HG02798 (cell line): Measurements from ENCODE around the gene FNIP1.
"Not testable (repeated sequence)": the region's sequence is repeated elsewhere in the genome, so short reads cannot be mapped to it uniquely, and the experiment has no call there.

Experiments
- ATAC-seq: cut with Tn5 transposase; IDR thresholded peaks from one replicate; pipeline ENCODE4 v1.9.1; 2021; ENCODE audit warnings: mild to moderate bottlenecking; ENCODE audit not compliant: unreplicated experiment, poor library complexity

Gene FNIP1

DNA sequence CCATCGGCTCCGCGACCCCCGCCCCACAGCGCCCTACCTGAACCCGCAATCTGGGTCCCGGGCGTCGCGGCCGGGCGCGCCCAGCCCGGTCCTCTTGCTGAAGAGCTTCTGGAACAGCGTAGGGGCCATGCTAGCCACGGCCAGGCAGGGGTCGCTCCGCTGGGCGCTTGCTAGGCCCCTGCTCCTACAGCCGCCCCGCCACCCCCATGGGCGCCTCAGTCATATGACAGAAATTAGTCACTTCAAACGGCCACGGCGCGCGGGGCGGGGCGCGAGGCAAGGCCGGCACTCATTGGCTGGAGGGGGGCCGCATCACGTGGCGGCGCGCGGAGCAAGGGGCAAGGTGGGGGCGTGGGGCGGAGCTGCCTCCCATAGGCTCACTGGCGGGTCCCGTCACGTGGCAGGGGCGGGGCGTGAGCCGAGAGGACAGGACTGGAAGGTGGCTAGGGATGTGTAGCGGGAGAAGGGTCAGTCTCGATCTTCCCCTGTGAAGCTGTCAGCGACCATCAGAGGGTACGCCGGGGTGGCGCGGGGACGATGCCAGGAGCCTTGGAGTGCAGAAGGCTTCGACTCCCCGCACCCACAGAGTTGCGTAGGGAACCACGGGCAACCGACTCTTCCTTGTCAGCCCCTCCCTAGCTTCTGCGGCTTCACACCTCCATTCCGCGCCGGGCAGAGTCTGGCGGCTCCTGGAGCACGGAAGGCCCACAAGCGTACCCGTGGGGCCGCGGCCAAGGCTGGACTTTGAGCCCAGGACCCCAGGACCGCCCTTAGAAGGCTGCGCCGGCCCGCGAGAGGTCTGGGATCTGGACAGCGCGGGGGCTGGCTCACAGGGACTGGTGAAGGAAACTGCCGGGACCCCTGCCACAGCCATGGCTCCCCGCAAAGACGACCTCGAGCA, at the start of gene FNIP1:
TSS of gene FNIP1 (minus strand) at position 225 of the 901 bp plus-strand sequence. CDS start at position 129, 96 bp downstream.
- ATAC-seq = peak; percentile 96

DNA sequence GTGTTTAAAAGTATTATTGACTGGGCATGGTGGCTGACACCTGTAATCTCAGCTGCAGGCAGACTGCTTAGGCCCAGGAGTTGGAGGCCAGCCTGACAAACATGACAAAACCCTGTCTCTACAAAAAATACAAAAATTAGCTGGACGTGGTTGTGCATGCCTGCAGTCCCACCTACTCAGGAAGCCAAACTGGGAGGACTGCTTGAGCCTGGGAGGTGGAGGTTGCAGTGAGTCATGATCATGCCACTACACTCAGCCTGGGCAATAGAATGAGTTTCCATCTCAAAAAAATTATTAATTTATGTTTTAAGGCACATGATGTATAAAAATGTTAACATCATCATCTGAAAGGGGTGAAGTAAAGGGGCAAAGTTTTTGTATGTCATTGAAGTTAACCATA, 49.7 kb upstream of the FNIP1 start:
- no peak for ATAC-seq

DNA sequence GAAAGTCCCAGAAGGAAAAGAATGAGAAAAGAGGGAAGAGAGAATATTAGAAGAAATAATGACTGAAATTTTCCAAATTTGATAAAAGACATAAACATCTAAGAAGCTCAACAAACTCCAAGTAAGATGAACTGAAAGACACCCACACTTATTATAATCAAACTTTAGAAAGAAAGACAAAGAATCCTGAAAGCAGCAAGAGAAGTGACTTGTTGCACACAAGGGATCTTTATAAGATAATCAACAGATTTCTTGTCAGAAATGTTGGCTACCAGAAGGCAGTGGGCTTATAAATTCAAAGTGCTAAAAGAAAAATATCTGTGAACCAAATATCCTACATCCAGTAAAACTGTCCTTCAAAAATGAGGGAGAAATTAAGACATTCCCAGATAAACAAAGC, 49.0 kb upstream of the FNIP1 start:
- no peak for ATAC-seq

DNA sequence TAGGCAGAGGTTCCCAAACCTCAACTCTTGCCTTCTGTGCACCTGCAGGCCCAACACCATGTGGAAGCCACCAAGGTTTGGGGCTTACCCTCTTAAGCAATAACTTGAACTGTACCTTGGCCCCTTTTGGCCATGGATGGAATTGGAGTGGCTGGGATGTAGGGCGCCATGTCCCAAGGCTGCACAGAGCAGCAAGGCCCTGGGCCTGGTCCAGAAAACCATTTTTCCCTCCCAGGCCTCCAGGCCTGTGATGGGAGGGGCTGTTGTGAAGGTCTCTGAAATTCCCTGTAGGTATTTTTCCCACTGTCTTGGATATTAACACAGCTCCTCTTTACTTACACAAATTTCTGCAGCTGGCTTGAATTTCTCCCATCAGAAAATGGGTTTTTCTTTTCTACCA, 46.2 kb upstream of the FNIP1 start:
- ATAC-seq = not testable (repeated sequence)

DNA sequence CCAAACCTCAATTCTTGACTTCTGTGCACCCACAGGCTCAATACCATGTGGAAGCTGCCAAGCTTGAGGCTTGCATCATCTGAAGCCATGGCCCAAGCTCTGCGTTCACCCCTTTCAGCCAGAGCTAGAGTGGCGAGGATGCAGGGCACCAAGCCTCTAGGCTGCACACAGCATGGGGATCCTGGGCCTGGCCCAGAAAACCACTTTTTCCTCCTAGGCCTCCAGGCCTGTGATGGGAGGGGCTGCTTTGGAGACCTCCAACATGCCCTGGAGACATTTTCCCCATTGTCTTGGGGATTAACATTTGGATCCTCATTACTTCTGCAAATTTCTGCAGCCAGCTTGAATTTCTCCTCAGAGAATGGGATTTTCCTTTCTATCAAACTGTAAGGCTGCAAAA, 35.9 kb upstream of the FNIP1 start:
- ATAC-seq = not testable (repeated sequence)

DNA sequence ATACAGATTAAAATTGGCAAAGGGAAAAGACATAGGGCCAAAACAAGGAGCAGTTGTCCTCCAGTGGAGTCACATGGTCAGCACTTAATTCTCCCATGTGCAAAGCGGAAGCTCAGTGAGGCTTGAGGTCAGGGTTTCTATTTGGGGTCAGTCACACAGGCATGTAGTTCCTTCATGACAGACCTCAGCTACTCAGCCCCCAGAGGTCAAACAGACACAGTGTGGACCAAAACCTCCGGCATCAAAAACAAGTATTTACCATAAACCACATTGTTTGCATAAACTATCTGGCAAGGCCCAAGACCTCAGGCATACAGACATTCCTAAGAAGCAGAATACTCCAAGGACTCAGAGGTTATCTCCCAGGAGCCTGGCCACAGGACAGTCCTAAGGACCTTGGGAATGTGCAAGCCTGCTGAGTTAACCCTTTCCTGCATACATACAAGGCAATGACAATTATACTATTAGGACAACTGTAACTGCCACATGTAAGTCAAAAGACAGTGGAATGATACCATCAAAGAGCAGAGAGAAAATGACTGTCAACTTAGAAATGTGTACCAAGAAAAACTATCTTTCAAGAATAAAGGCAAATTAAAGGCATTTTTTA, 28.7 kb upstream of the FNIP1 start:
- peak; percentile 88 for ATAC-seq

DNA sequence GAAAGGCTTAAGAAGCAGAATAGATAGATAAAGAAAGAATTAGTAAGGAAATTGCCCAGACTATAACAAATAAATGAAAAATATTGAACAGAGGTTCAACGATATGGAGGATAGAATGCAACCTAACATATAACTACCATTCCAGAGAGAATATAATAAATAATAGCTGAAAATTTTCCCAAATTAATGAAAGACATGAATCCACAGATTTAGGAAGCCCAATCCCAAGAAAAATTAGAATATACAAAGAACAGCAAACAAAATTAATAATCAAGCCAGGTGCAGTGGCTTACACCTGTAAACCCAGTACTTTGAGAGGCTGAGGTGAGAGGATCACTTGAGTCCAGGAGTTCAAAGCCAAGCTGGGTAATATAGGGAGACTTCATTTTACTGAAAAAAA, 27.8 kb upstream of the FNIP1 start:
- ATAC-seq = no peak

DNA sequence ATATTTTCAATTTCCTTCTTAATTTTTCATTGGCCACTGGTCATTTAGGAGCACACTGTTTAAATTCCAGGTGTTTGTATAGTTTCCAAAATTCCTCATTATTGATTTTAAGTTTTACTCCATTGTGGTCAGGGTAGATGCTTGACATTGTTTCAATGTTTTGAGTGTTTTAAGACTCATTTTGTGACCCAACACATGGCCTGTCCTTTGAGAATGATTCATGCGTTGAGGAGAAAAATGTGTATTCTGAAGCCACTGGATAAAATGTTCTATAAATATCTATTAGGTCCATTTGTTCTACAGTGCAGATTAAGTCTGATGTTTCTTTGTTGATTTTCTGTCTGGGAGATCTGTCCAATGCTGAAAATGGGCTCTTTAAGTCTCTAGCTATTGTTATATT, 24.4 kb upstream of the FNIP1 start:
- ATAC-seq = no peak

DNA sequence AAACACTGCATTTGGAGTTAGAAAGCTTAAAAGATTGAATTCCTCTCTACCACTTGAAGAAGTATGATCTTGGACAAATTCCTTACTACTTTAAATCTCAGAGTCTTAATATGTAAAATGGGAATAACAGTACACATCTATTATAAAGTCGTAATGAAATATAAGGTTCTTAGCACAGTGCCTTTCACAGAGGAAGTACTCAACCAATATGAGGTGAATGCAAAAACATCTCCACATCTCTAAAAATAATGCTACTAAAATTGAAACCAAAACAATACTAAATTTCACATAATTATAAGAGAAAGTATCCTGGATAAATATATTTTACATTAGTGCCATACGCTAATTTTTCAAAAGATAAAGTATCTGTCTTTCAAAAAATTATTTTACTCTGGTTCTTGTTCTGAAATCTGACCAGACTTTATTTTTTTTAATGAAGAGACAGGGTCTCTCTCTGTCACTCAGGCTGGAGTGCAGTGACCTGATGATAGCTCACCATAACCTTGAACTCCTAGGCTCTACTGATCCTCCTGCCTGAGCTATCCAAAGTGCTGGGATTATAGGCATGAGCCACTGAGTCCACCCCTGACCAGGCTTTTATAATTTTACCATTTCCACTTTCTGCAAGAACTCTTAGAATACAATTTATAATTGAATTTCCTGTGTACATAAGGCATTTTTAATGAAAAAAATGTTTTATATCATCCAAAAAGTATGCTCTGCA, 21.3 kb upstream of the FNIP1 start:
- ATAC-seq = no peak

DNA sequence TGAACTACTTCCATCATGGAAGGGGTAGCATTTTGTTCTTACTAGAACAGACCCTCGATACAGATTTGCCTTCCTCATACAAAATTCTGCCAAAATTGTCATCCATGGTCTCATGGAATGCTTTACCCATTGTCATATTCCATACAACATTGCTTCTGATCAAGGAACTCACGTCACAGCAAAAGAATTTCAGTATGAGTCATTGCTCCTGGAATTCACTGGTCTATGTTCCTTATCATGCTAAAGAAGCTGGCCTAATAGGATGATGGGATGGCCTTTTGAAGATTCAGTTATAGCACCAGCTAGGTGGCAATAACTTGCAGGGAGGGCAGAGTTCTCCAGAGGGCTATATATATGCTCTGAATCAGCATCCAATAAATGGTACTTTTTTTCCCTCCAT, 18.2 kb upstream of the FNIP1 start:
- no peak for ATAC-seq

DNA sequence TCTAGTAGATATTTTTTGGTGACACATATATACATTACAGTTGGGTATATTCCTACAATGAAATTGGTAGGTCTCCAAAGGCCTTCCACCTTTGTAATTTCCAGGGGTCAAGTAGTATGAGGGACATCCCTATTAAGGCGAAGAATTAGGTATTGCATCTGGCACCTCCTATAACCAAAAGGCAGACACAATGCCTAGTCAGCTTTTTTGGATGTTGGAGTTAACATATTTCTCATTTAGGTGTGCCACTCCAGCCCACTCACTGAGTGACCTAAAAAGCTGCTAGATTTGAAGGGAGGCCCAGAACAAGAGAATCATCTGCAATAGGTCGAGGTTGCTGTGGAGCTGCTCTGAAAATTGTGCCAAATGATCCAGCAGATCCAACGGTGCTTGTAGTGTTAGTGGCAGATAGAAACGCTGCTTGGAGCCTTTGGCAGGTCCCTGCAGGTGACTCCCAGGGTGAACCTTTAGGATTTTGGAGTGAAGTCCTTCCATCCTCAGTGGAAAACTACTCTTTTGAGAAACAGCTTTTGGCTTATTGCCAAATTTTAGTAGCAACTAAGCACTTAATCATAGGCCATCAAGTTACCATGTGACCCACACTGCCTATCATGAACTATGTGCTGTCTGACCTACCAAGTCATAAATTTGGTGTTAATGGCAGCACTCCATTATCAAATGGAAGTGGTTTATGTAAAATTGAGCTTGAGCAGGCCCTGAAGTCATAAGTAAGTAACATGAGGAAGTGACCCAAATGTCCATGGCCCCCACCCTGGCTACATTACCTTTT, 15.7 kb upstream of the FNIP1 start:
- ATAC-seq = no peak

DNA sequence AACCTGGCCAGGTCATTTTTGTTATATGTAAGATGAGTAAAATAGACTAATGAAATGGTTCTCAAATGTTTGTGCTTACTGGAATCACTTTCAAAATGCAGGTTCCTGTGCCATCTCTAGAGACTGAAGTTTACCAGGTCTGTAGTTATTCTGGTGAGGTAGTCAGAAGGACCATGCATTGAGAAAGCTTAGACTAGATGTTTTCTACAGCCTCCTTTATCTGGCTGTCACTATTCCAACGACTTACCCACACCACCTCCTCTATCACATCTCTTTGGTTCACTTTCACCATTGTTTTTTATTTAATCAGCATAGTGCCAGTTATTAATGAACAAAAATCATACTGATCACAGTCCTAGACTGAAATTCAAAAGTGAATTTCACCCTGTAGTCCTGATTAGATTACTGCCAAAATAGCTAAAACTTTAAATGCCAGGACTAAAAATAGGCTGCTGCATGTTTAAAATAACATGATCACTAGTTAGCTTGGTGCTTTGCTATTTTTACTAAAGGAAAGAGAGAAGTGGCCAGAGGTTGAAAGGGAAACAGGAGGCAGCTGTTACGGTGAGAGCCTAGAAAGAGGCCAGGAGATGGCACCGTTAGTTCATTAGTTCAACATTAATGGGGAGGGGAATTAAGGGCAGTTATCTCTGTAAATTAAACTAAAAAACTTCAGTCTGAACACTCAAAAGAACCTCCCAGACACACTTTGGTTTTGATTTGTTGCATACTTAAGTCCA, 13.9 kb upstream of the FNIP1 start:
- peak; percentile 39 for ATAC-seq

DNA sequence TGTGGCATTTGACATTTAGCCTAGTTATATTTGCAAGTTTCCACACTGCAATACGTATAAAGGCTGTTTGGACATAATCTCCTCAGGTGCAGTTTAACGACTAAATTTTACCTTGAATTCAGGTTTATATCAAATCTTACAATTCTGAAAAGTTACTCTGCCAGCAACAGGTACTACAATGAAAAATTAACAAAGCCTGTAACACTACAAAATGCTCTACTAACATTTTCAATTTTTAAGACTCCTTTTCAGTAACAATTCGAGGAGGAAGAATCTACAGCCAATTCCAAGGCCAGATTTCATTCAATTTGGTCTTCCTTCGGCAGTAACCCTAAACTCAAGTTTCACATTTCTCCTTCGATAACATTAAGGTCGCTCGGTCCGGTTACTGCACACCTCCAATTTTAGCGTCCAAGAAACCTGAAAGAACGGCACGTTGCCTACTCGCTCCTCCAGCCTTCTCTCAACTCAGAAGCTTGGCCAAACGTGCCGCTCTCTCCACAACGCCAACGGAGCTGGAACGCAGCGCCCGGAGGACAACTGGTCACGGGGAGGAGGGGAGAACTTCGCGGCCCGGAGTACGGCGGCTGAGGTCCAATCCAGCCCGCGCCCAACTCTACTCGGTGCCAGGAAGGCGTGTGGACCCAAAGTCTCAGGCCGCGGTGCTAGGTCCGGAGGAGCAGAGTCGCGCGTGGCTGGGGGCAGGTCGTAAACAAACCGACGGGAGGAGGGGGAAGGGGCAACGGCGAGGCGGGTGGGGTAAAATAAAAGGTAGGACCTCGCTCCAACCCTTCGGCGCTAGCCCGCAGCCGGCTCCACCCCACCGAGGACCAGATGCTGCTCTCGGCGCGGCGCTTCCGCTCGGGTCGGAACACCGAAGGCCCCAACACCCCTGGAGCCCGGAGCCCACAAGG, 681 bp downstream of the FNIP1 start:
- ATAC-seq = peak; percentile 14

DNA sequence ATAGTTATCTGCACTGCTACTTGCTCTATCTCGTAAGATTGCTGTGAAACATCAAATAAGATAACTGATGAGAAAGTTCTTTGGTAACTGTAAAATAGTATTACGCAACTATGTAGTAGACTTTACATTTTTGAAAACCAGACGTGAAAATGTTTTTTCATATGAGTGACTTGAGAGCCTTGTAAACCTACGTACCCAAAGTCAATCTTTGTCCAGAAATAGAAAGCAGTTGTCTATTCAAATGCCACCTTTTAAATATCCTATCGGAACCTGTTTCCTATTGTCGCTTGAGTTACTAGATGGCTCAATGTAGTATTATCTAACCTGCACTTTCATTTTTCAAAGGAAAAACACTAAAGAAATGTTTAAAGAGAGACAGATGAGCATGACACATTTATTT, 1.6 kb downstream of the FNIP1 start:
- no peak for ATAC-seq

DNA sequence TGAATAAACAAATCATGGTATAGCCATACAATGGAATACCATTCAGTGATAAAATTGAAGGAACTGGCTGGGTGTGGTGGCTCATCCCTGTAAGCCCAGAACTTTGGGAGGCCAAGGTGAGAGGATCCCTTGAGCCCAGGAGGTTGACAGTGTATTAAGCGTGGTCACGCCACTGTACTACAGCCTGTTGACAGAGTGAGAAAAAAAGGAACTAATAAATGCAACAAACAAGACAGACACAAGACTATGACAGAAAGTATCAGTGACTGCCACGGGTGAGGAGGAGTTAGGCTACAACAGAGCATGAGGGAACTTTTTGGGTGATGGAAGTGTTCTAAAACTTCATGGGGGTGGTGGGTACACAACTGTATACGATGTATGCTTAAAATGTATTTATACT, 2.2 kb downstream of the FNIP1 start:
- no peak for ATAC-seq

DNA sequence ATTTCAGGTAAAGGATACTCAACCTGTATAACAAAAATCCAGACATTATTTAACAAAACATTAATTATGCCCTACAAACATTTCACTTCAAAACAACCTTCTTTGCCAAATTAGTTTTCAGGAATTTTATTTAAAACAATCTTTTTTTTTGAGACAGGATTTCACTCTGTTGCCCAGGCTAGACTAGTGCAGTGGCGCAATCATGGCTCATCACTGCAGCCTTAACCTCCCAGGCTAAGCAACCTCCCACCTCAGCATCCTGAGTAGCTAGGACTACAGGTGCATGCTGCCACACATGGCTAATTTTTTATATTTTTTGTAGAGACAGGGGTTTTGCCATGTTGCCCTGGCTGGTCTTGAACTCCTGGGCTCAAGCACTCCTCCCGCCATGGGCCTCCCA, 3.9 kb downstream of the FNIP1 start:
- ATAC-seq = no peak

DNA sequence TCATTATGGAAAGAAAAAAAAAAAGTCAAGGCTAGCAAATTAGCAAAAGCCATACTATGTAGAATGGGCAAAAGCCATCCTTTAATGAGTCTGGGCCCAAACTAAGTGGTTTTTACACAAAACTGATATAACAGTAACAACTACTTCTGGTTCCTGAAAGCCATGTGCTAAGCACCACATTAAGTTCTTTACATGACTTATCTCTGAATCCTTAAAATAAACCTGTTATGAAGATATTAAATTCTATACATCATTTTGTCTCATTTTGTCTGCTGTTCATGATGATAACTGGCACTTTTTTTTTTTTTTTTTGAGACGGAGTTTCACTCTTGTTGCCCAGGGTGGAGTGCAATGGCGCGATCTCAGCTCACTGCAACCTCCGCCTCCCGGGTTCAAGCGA, 5.0 kb downstream of the FNIP1 start:
- ATAC-seq = no peak

DNA sequence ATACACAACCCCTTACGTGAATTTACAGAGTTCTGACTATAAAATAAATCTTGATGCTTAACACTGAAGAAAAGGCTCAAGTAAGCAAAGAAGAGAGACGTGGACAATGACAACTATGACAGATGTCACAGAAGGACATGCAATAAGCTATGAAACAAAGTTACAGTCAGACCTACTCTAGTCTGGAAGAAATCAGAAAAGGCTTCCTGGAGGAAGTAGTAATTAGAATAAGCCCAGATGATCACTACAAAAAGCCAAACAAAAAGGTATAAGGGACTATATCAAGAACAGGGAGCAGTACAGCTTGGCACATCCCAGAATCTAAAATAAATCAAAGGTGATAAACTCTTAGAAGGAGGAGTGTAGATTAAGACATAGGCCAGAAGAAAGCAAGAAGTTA, 6.3 kb downstream of the FNIP1 start:
- no peak for ATAC-seq

DNA sequence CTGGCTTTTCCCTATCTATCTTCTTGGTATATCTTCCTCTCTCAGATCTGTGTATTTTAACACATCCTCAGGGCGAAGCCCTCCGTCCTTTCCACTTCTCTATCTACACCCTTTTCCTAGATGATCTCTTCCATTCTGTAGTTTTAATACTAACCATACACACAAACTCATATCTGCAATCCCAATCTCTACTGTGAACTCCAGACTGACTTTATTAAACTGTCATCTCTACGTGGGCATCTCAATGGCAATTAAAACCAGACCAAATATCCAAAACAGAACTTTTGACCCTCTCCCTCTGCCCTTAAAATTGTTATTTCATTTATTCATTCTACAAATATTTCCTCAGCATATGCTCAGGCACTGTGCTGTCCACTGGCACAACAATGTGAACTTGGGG, 7.1 kb downstream of the FNIP1 start:
- no peak for ATAC-seq
